GM12875 (cell line): ENCODE results near the gene CAPN12.

Experiments used
- H3K4me3 ChIP-seq: one replicate; pipeline ENCODE4 v1.5.1; 2011; ENCODE audit warnings: low read depth, low read length, control low read depth
- CTCF ChIP-seq: IDR thresholded peaks from 2 replicates; pipeline ENCODE4 v1.5.1; 2011; ENCODE audit warnings: low read depth, mild to moderate bottlenecking, control low read depth, inconsistent platforms, low read length, moderate library complexity, borderline replicate concordance; ENCODE audit not compliant: insufficient read depth

Gene CAPN12

GRCh38 chr19:38742906-38743305 lies 1.4 kb downstream of the CAPN12 start:
- no peak for TF ChIP-seq CTCF
- H3K4me3 ChIP-seq: no peak overlapping the region

GRCh38 chr19:38742296-38742695 lies 2.0 kb downstream of the CAPN12 start:
- TF ChIP-seq CTCF: no peak
- no peak overlapping the region for H3K4me3 ChIP-seq

DNA sequence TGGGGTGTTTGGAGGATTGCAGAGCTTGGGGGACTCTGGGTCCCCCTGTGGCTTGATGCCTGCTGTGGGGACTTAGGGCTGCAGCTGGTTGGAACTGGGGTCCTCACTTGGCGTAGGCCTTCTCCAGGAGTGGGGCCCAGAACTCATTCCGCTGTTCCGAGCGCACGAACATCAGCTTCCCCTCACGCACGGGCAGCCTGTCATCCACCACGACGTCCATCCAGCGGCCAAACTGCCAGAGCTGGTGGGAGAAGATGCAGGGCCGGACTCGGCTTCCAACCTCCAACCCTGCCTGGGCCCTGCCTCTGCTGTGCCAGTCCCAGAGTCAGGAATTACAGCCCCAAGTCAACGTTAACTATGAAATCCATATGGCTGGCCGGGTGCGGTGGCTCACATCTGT lies 2.6 kb downstream of the CAPN12 start:
- no peak for TF ChIP-seq CTCF
- H3K4me3 ChIP-seq: no peak overlapping the region

- no peak overlapping the region for H3K4me3 ChIP-seq
- no peak for TF ChIP-seq CTCF
Measured at GRCh38 chr19:38740932-38741331, 3.3 kb downstream of the CAPN12 start.

DNA sequence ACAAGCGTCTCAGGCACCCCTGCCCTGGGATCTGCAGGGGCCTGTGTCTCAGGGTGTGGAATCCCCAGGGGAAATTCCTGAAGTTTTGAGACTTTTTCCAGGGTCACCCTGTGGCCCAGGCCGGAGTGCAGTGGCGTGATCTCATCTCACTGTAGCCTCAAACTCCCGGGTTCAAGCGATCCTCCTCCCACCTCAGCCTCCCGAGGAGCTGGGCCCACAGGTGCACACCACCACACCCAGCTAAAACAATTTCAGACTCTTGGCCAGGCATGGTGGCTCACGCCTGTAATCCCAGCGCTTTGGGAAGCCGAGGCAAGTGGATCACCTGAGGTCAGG lies 4.0 kb downstream of the CAPN12 start:
- no peak for TF ChIP-seq CTCF
- H3K4me3 ChIP-seq: no peak overlapping the region

DNA sequence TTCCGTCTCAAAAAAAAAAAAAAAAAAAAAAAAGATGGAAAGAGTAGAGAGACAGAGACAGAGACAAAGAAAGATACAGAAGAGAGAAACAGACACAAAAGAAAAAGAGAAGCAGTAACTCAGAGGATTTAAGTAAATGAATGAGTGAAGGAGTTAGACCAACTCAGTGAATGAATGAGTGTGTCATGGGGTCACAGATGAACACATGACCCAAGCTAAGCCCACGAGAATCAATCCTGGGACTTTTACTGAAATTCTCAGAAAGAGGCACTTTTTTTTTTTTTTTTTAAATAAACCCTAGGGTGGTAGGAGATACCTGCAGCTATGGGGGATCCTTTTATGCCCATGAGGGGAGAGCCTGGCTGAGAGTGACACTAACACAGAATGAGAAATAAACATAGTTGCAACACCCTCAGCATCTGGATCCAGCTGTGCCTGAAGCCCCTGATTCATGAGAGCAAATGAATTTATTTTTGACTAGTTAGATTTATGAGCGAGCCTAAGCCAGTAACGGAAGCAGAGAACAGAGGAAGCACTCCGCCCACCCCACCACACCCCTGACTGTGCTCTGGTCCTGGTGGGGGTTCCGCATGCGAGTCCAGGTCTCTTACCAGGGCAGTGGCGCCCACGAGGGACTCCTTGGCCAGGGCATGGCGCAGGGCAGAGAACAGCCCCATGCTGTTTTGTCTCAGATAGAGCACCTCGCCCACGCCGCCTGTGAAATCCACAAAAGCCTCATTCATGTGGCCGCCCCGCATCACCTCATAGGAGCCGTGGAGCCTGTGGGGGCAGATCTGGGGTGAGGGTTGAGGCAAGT lies 4.6 kb downstream of the CAPN12 start:
- TF ChIP-seq CTCF: no peak
- no peak overlapping the region for H3K4me3 ChIP-seq
